ENCODE measurements around the gene HSDL1. TPM values are rescaled to one million over a fixed set of nuclear protein-coding genes. Genes with fewer than 3 reads are reported as not detected.

The HSDL1 gene
- total RNA-seq, 2 donors from 2014 or later = 6.3 to 8.0 TPM

GRCh38 chr16:84132527-84133285 is 12.3 kb downstream of the HSDL1 start:
- TF ChIP-seq, protein P1, sequence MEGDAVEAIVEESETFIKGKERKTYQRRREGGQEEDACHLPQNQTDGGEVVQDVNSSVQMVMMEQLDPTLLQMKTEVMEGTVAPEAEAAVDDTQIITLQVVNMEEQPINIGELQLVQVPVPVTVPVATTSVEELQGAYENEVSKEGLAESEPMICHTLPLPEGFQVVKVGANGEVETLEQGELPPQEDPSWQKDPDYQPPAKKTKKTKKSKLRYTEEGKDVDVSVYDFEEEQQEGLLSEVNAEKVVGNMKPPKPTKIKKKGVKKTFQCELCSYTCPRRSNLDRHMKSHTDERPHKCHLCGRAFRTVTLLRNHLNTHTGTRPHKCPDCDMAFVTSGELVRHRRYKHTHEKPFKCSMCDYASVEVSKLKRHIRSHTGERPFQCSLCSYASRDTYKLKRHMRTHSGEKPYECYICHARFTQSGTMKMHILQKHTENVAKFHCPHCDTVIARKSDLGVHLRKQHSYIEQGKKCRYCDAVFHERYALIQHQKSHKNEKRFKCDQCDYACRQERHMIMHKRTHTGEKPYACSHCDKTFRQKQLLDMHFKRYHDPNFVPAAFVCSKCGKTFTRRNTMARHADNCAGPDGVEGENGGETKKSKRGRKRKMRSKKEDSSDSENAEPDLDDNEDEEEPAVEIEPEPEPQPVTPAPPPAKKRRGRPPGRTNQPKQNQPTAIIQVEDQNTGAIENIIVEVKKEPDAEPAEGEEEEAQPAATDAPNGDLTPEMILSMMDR (IDR thresholded peaks at IDR 0.05) = no peak
- no peak for TF ChIP-seq POLR2A (IDR thresholded peaks at IDR 0.05)
- no peak overlapping the region for H3K27ac ChIP-seq
- no peaks in the 10 kb centered on the region for H3K4me1 ChIP-seq
- H3K4me3 ChIP-seq = no peak overlapping the region
- H3K27me3 ChIP-seq = no peaks in the 10 kb centered on the region
- intact Hi-C loops (cut with DNase I) = no loop called here
- no peaks in the 10 kb centered on the region for H3K9me3 ChIP-seq
- peaks cover 0 to 1% of the 10 kb centered on the region in 2 donors for H3K36me3 ChIP-seq (replicated peaks in 1 of 2; ENCODE audit: insufficient read depth in 1 of 2, low read depth in 2 of 2)
- 83 to 86% methylated on average over 7 of the region's 7 CpGs for WGBS, 2 donors
- DNase-seq = no peak
- ATAC-seq = no peak

- no peaks in the 10 kb centered on the region for H3K4me1 ChIP-seq
- no peak for TF ChIP-seq POLR2A (IDR thresholded peaks at IDR 0.05)
- TF ChIP-seq, protein P1 (IDR thresholded peaks at IDR 0.05) = no peak
- H3K27ac ChIP-seq = no peak overlapping the region
- H3K9me3 ChIP-seq = no peaks in the 10 kb centered on the region
- DNase-seq (no peak), ATAC-seq (no peak)
- H3K4me3 ChIP-seq = no peak overlapping the region
- WGBS, 2 donors = 77 to 78% methylated on average over 5 of the region's 5 CpGs
- intact Hi-C loops (cut with DNase I) = no loop called here
- peaks cover 0 to 1% of the 10 kb centered on the region in 2 donors for H3K36me3 ChIP-seq (replicated peaks in 1 of 2; ENCODE audit: insufficient read depth in 1 of 2, low read depth in 2 of 2)
- H3K27me3 ChIP-seq = no peaks in the 10 kb centered on the region
These were observed 13.9 kb downstream of the HSDL1 start for GRCh38 chr16:84131117-84131516.

DNA sequence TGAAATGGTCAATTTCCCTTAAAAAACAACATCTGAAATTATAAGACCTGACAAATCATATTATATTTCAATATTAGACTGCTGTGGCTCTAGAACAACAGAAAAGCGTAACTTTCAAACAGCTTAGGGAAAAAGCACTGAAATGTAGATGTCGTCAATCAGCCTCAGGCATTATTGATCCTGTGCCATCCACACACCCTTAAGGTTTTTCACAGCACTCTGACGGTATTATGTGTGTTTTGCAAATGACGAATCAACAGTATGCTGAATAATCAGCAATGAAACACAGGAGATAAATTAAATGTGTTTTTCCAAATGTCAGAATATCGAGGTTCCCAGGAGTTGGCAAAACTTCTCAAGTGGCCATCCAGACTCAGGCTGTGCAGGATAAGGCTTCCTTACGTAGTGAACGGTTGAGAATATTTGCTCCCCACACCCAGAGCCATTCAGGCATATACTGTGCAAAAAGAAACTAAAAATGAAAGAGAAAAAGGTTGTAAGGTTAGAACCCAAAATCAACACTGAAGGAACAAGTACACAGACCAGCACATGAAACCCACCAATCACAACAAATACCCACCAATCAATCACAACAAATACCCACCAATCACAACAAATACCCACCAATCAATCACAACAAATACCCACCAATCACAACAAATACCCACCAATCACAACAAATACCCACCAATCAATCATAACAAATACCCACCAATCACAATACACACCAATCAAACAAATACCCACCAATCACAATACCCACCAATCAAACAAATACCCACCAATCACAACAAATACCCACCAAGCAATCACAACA is 20.5 kb downstream of the HSDL1 start:
- ATAC-seq = no peak
- H3K27ac ChIP-seq = no peak overlapping the region

GRCh38 chr16:84121007-84121406 is 24.0 kb downstream of the HSDL1 start:
- TF ChIP-seq, protein P1 (IDR thresholded peaks at IDR 0.05) = no peak
- no peak for TF ChIP-seq POLR2A (IDR thresholded peaks at IDR 0.05)
- intact Hi-C loops (cut with DNase I) = no loop called here
- no peaks in the 10 kb centered on the region for H3K27me3 ChIP-seq
- ATAC-seq = no peak
- no peak for DNase-seq
- 79 to 87% methylated on average over 9 to 10 of the region's 10 CpGs for WGBS, 2 donors
- no peaks in the 10 kb centered on the region for H3K9me3 ChIP-seq
- H3K4me3 ChIP-seq = no peak overlapping the region
- H3K4me1 ChIP-seq = peaks cover 10% of the 10 kb centered on the region
- no peak overlapping the region for H3K27ac ChIP-seq
- no peaks in the 10 kb centered on the region for H3K36me3 ChIP-seq (replicated peaks in 1 of 2; ENCODE audit: insufficient read depth in 1 of 2, low read depth in 2 of 2)

More for the DNA sequence above, 20.5 kb downstream of the HSDL1 start:
- H3K9me3 ChIP-seq = no peaks in the 10 kb centered on the region
- WGBS, 2 donors = 80 to 83% methylated on average over 7 of the region's 7 CpGs
- intact Hi-C loops (cut with DNase I) = no loop called here
- no peaks in the 10 kb centered on the region for H3K4me1 ChIP-seq
- H3K27me3 ChIP-seq = no peaks in the 10 kb centered on the region
- TF ChIP-seq POLR2A (IDR thresholded peaks at IDR 0.05) = no peak
- TF ChIP-seq, protein P1 (IDR thresholded peaks at IDR 0.05) = no peak
- H3K36me3 ChIP-seq (replicated peaks in 1 of 2; ENCODE audit: insufficient read depth in 1 of 2, low read depth in 2 of 2) = no peaks in the 10 kb centered on the region
- DNase-seq = no peak
- H3K4me3 ChIP-seq = no peak overlapping the region

Data from body of pancreas (tissue), 4 donors.